ENCODE data around the gene IGFBPL1. TPM values are rescaled to one million over a fixed set of nuclear protein-coding genes. Genes with fewer than 3 reads are reported as not detected.

Gene IGFBPL1
- total and polyA plus RNA-seq, 2 of the 8 experiments (the other 6 are each of a cell fraction or from before 2014, with no cell fraction given), result 31.3 to 33.8 TPM

GRCh38 chr9:38357350-38358114 is 66.7 kb downstream of the IGFBPL1 start:
- peaks cover 1 to 24% (median 3%) of the 10 kb centered on the region in 4 experiments; a peak in 4 of 7 replicates for H3K27me3 ChIP-seq (replicated peaks in 1 of 4; ENCODE audit: control insufficient read depth in 3 of 4, extremely low read depth in 1 of 4, insufficient read depth in 3 of 4, low read length in 3 of 4)
- H2BK20ac ChIP-seq (ENCODE audit: low read length), result no peak overlapping the region
- no peaks in the 10 kb centered on the region for H3K23me2 ChIP-seq (ENCODE audit: low read depth, low read length)
- H4K8ac ChIP-seq (ENCODE audit: extremely low read depth, insufficient read depth, low read length), result no peak overlapping the region
- no peak overlapping the region for H2BK15ac ChIP-seq (ENCODE audit: low read length)
- POLR2A ChIA-PET (ENCODE audit: partially characterized antibody), result interaction anchor here (1.5 kb wide), 1 partner anchor 35 kb away, joined by 4 read pairs; the partner anchor contains the start of gene ALDH1B1
- H3K14ac ChIP-seq (ENCODE audit: insufficient read length), result no peak overlapping the region
- H2BK5ac ChIP-seq (ENCODE audit: low read depth, low read length), result no peak overlapping the region
- H3K4me2 ChIP-seq (ENCODE audit: insufficient read depth in 1 of 2, low read depth in 2 of 2, low read length in 2 of 2), result no peak overlapping the region
- H3K4me3 ChIP-seq (ENCODE audit: extremely low read depth in 1 of 4, insufficient read depth in 2 of 4, low read depth in 3 of 4, low read length in 4 of 4), result no peak overlapping the region
- H3K23ac ChIP-seq (ENCODE audit: insufficient read length), result no peak overlapping the region
- H2BK120ac ChIP-seq (replicated peaks; ENCODE audit: low read depth, low read length), result no peak overlapping the region
- H3K36me3 ChIP-seq (ENCODE audit: control insufficient read depth in 2 of 4, insufficient read depth in 4 of 4, low read length in 3 of 4), result no peaks in the 10 kb centered on the region
- H3K79me1 ChIP-seq (ENCODE audit: low read depth, low read length), result no peaks in the 10 kb centered on the region
- no peaks in the 10 kb centered on the region for H3K9me3 ChIP-seq (ENCODE audit: insufficient read depth in 2 of 2, low read depth in 1 of 2, low read length in 1 of 2)
- DNase-seq (ENCODE audit: low read depth in 1 of 2, low spot score in 2 of 2), result no peak
- no peak overlapping the region for H2BK12ac ChIP-seq (ENCODE audit: low read depth, low read length)
- peaks cover 0 to under 1% of the 10 kb centered on the region in 2 experiments for H4K20me1 ChIP-seq (replicated peaks in 1 of 2; ENCODE audit: control insufficient read depth in 1 of 2, insufficient read depth in 2 of 2, low read length in 2 of 2)
- H3K18ac ChIP-seq (ENCODE audit: extremely low read depth, low read length), result no peak overlapping the region
- FAIRE-seq, result no peak
- no peak overlapping the region for H4K5ac ChIP-seq (ENCODE audit: insufficient read length, low read depth, low read length)
- no peak overlapping the region for H3K9ac ChIP-seq (replicated peaks in 1 of 4; ENCODE audit: extremely low read depth in 1 of 4, low read depth in 3 of 4, low read length in 3 of 4)
- no peak overlapping the region for H2AK5ac ChIP-seq (ENCODE audit: low read depth, low read length)
- no peak overlapping the region for H3K4ac ChIP-seq (replicated peaks; ENCODE audit: insufficient read length, low read depth, low read length)
- H3K56ac ChIP-seq (replicated peaks; ENCODE audit: insufficient read length, low read depth, low read length), result no peak overlapping the region
- no peaks in the 10 kb centered on the region for H3K79me2 ChIP-seq (ENCODE audit: control insufficient read depth in 1 of 2, insufficient read depth in 2 of 2, low read length in 2 of 2)
- H3K4me1 ChIP-seq (replicated peaks in 1 of 4; ENCODE audit: control insufficient read depth in 3 of 4, insufficient read depth in 4 of 4, low read length in 3 of 4), result peaks cover 0 to 8% (median 4%) of the 10 kb centered on the region in 4 experiments; a peak in 4 of 7 replicates
- H2AFZ ChIP-seq (ENCODE audit: low read length), result no peak overlapping the region
- H4K91ac ChIP-seq (replicated peaks; ENCODE audit: insufficient read length, low read length), result no peak overlapping the region
- CTCF ChIA-PET (ENCODE audit: partially characterized antibody), result interaction anchor here (0.5 to 3.9 kb wide), 9 partner anchors 11 to 444 kb away, joined by 3 to 24 read pairs (median 3); no protein-coding TSS in a partner anchor
- 86% methylated on average over 5 of the region's 5 CpGs; no CpG with 5 or more reads in 1 of the 2 experiments for WGBS, 2 experiments (ENCODE audit: extremely low coverage in 1 of 2, insufficient coverage in 1 of 2, insufficient read length in 1 of 2, insufficient replicate concordance in 2 of 2, low coverage in 1 of 2, low lambda C conversion rate in 2 of 2, missing lambda C conversion rate in 1 of 2)
- no peak overlapping the region for H3K27ac ChIP-seq (ENCODE audit: low read depth, low read length)
- TF ChIP-seq HDAC2 (IDR thresholded peaks at IDR 0.05; ENCODE audit: borderline replicate concordance in 1 of 2, low read depth in 2 of 2, low read length in 2 of 2) (no peak), POLR2A (IDR thresholded peaks at IDR 0.05; ENCODE audit: control extremely low read depth in 1 of 2, low read depth in 2 of 2, low read length in 2 of 2) (no peak), POLR2AphosphoS5 (IDR thresholded peaks at IDR 0.05; ENCODE audit: low read depth, low read length) (no peak), GTF2F1 (IDR thresholded peaks at IDR 0.05; ENCODE audit: borderline replicate concordance, low read depth, low read length) (no peak), EZH2 (IDR thresholded peaks at IDR 0.05; ENCODE audit: low read depth, low read length, severe bottlenecking) (no peak), SP1 (IDR thresholded peaks at IDR 0.05; ENCODE audit: low read depth, low read length) (no peak), MAX (IDR thresholded peaks at IDR 0.05) (no peak), ATF2 (IDR thresholded peaks at IDR 0.05; ENCODE audit: low read length) (no peak), FOSL1 (IDR thresholded peaks at IDR 0.05; ENCODE audit: insufficient read depth, low read depth, low read length) (no peak), RBBP5 (IDR thresholded peaks at IDR 0.05; ENCODE audit: borderline replicate concordance, low read depth, low read length) (no peak)

Data from H1 (cell line).